ENCODE data around the gene MGAT4A. TPM values are rescaled to one million over a fixed set of nuclear protein-coding genes. Genes with fewer than 3 reads are reported as not detected.

Gene MGAT4A
- total and polyA plus RNA-seq, 2 of the 8 experiments (the other 6 are each of a cell fraction or from before 2014, with no cell fraction given), result 1.4 to 7.7 TPM

- Histone ChIP-seq H3K27me3 (replicated peaks in 1 of 4; ENCODE audit: control insufficient read depth in 3 of 4, extremely low read depth in 1 of 4, insufficient read depth in 3 of 4, low read length in 3 of 4) (no peaks in the 10 kb centered on the region), H3K4me2 (ENCODE audit: insufficient read depth in 1 of 2, low read depth in 2 of 2, low read length in 2 of 2) (no peak overlapping the region), H3K4me3 (ENCODE audit: extremely low read depth in 1 of 4, insufficient read depth in 2 of 4, low read depth in 3 of 4, low read length in 4 of 4) (no peak overlapping the region), H3K56ac (replicated peaks; ENCODE audit: insufficient read length, low read depth, low read length) (no peak overlapping the region), H3K23ac (ENCODE audit: insufficient read length) (no peak overlapping the region), H2BK120ac (replicated peaks; ENCODE audit: low read depth, low read length) (no peak overlapping the region), H2AK5ac (ENCODE audit: low read depth, low read length) (no peak overlapping the region), H3K4ac (replicated peaks; ENCODE audit: insufficient read length, low read depth, low read length) (no peak overlapping the region), H4K91ac (replicated peaks; ENCODE audit: insufficient read length, low read length) (no peak overlapping the region), H2BK12ac (ENCODE audit: low read depth, low read length) (no peak overlapping the region), H4K8ac (ENCODE audit: extremely low read depth, insufficient read depth, low read length) (no peak overlapping the region), H2BK20ac (ENCODE audit: low read length) (no peak overlapping the region), H2BK15ac (ENCODE audit: low read length) (no peak overlapping the region), H2AFZ (ENCODE audit: low read length) (no peak overlapping the region), H3K14ac (ENCODE audit: insufficient read length) (no peak overlapping the region), H3K23me2 (ENCODE audit: low read depth, low read length) (no peaks in the 10 kb centered on the region), H3K9ac (replicated peaks in 1 of 4; ENCODE audit: extremely low read depth in 1 of 4, low read depth in 3 of 4, low read length in 3 of 4) (no peak overlapping the region), H3K18ac (ENCODE audit: extremely low read depth, low read length) (no peak overlapping the region), H3K27ac (ENCODE audit: low read depth, low read length) (no peak overlapping the region), H3K4me1 (replicated peaks in 1 of 4; ENCODE audit: control insufficient read depth in 3 of 4, insufficient read depth in 4 of 4, low read length in 3 of 4) (no peaks in the 10 kb centered on the region), H3K36me3 (ENCODE audit: control insufficient read depth in 2 of 4, insufficient read depth in 4 of 4, low read length in 3 of 4) (peaks cover 6 to 36% (median 23%) of the 10 kb centered on the region in 4 experiments; a peak in 6 of 8 replicates), H3K9me3 (ENCODE audit: insufficient read depth in 2 of 2, low read depth in 1 of 2, low read length in 1 of 2) (no peaks in the 10 kb centered on the region), H3K79me1 (ENCODE audit: low read depth, low read length) (no peaks in the 10 kb centered on the region), H3K79me2 (ENCODE audit: control insufficient read depth in 1 of 2, insufficient read depth in 2 of 2, low read length in 2 of 2) (no peaks in the 10 kb centered on the region), H4K5ac (ENCODE audit: insufficient read length, low read depth, low read length) (no peak overlapping the region), H2BK5ac (ENCODE audit: low read depth, low read length) (no peak overlapping the region), H4K20me1 (replicated peaks in 1 of 2; ENCODE audit: control insufficient read depth in 1 of 2, insufficient read depth in 2 of 2, low read length in 2 of 2) (peaks cover 0 to 7% of the 10 kb centered on the region in 2 experiments)
- CTCF ChIA-PET (ENCODE audit: partially characterized antibody), result interaction anchor here (0.6 to 3.3 kb wide), 26 partner anchors 9 to 184 kb away, joined by 3 to 26 read pairs (median 4); no protein-coding TSS in a partner anchor
- POLR2A ChIA-PET (ENCODE audit: partially characterized antibody), result no interaction called here
- DNase-seq (ENCODE audit: low read depth in 1 of 2, low spot score in 2 of 2) (peak; percentile 19 to 96), FAIRE-seq (no peak)
- 70% methylated on average over 19 of the region's 19 CpGs; no CpG with 5 or more reads in 1 of the 2 experiments for WGBS, 2 experiments (ENCODE audit: extremely low coverage in 1 of 2, insufficient coverage in 1 of 2, insufficient read length in 1 of 2, insufficient replicate concordance in 2 of 2, low coverage in 1 of 2, low lambda C conversion rate in 2 of 2, missing lambda C conversion rate in 1 of 2)
- TF ChIP-seq SRF (IDR thresholded peaks at IDR 0.05; ENCODE audit: low read depth, low read length) (no peak), BCL11A (IDR thresholded peaks at IDR 0.05; ENCODE audit: low read depth in 2 of 2, low read length in 2 of 2) (no peak), RAD21 (IDR thresholded peaks at IDR 0.05 in 1 of 2, conservative IDR thresholded peaks at IDR 0.05 in 1 of 2; ENCODE audit: low read depth in 2 of 2, low read length in 2 of 2) (peak; percentile 59 to 69), CTCF (IDR thresholded peaks at IDR 0.05; ENCODE audit: control extremely low read depth in 1 of 3, insufficient read depth in 1 of 3, low read depth in 1 of 3, low read length in 3 of 3) (peak in 2 of 3 experiments; percentile 93 to 97; a peak in 3 of 4 replicates)
Measured at GRCh38 chr2:98569197-98569793, 161.6 kb downstream of the MGAT4A start.

Data from H1 (cell line).